Measurements from ENCODE around the gene OR6B1.

Gene OR6B1

GRCh38 chr7:144000020-144000419 is at the start of gene OR6B1:
TSS of gene OR6B1 (plus strand) at chr7:144000320. CDS start at chr7:144003997, 3,677 bp downstream.
- no peak within 1 kb of the TSS for H3K4me3 ChIP-seq (ENCODE audit: low read depth, low read length)
- H3K27me3 ChIP-seq (ENCODE audit: control insufficient read depth, insufficient read depth, low read length), result no peaks in the 10 kb centered on the region

GRCh38 chr7:143953421-143953820 is 46.7 kb upstream of the OR6B1 start:
- Histone ChIP-seq H3K9ac (ENCODE audit: low read length) (no peak overlapping the region), H3K4me3 (ENCODE audit: low read depth, low read length) (no peak overlapping the region), H3K36me3 (ENCODE audit: control insufficient read depth, insufficient read depth, low read length) (no peaks in the 10 kb centered on the region), H3K9me3 (ENCODE audit: control insufficient read depth, insufficient read depth, low read depth, low read length) (no peaks in the 10 kb centered on the region), H3K27ac (ENCODE audit: low read depth, low read length) (no peak overlapping the region), H3K4me1 (ENCODE audit: control insufficient read depth, insufficient read depth, low read length) (no peaks in the 10 kb centered on the region), H3K27me3 (ENCODE audit: control insufficient read depth, insufficient read depth, low read length) (no peaks in the 10 kb centered on the region)

More at GRCh38 chr7:144000020-144000419, at the start of gene OR6B1:
- no peak within 1 kb of the TSS for H3K9ac ChIP-seq (ENCODE audit: low read length)
- H3K4me1 ChIP-seq (ENCODE audit: control insufficient read depth, insufficient read depth, low read length), result no peaks in the 10 kb centered on the region
- no peaks in the 10 kb centered on the region for H3K9me3 ChIP-seq (ENCODE audit: control insufficient read depth, insufficient read depth, low read depth, low read length)
- H3K36me3 ChIP-seq (ENCODE audit: control insufficient read depth, insufficient read depth, low read length), result no peaks in the 10 kb centered on the region
- H3K27ac ChIP-seq (ENCODE audit: low read depth, low read length), result no peak within 1 kb of the TSS

DNA sequence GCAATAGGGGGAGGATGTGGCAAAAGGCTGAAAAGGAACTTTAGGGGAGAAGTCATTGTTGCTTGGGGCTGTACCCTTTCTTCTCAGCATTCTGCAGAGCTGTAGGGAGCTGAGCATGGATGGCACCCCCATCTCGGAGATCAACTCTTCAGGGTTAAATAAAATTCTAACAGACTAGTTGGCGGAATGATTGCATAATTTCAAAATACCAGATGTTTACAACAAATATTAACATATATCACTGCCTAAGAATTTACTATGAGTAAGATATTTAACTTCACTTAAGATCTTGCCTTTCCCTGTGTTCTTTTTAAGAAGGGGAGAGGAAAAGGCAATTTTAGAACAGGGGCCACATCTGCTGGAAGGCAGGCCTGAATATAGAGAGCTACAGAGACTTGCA is 46.0 kb upstream of the OR6B1 start:
- no peak overlapping the region for H3K27ac ChIP-seq (ENCODE audit: low read depth, low read length)
- H3K4me1 ChIP-seq (ENCODE audit: control insufficient read depth, insufficient read depth, low read length), result no peaks in the 10 kb centered on the region
- no peaks in the 10 kb centered on the region for H3K27me3 ChIP-seq (ENCODE audit: control insufficient read depth, insufficient read depth, low read length)

GRCh38 chr7:143954544-143954943 is 45.6 kb upstream of the OR6B1 start, which contains the start of gene OR2F1:
TSS of gene OR2F1 (plus strand) at chr7:143954844. CDS start at chr7:143959971, 5,127 bp downstream.
- no peaks in the 10 kb centered on the region for H3K27me3 ChIP-seq (ENCODE audit: control insufficient read depth, insufficient read depth, low read length)
- no peak within 1 kb of the TSS for H3K9ac ChIP-seq (ENCODE audit: low read length)
- no peaks in the 10 kb centered on the region for H3K36me3 ChIP-seq (ENCODE audit: control insufficient read depth, insufficient read depth, low read length)
- no peaks in the 10 kb centered on the region for H3K9me3 ChIP-seq (ENCODE audit: control insufficient read depth, insufficient read depth, low read depth, low read length)
- H3K27ac ChIP-seq (ENCODE audit: low read depth, low read length), result no peak within 1 kb of the TSS
- no peak within 1 kb of the TSS for H3K4me3 ChIP-seq (ENCODE audit: low read depth, low read length)
- H3K4me1 ChIP-seq (ENCODE audit: control insufficient read depth, insufficient read depth, low read length), result no peaks in the 10 kb centered on the region

More for the DNA sequence above, 46.0 kb upstream of the OR6B1 start:
- no peak overlapping the region for H3K9ac ChIP-seq (ENCODE audit: low read length)
- no peaks in the 10 kb centered on the region for H3K36me3 ChIP-seq (ENCODE audit: control insufficient read depth, insufficient read depth, low read length)
- no peaks in the 10 kb centered on the region for H3K9me3 ChIP-seq (ENCODE audit: control insufficient read depth, insufficient read depth, low read depth, low read length)
- H3K4me3 ChIP-seq (ENCODE audit: low read depth, low read length), result no peak overlapping the region

- no peaks in the 10 kb centered on the region for H3K36me3 ChIP-seq (ENCODE audit: control insufficient read depth, insufficient read depth, low read length)
- H3K9ac ChIP-seq (ENCODE audit: low read length), result no peak overlapping the region
- H3K27me3 ChIP-seq (ENCODE audit: control insufficient read depth, insufficient read depth, low read length), result no peaks in the 10 kb centered on the region
- H3K4me3 ChIP-seq (ENCODE audit: low read depth, low read length), result no peak overlapping the region
- H3K27ac ChIP-seq (ENCODE audit: low read depth, low read length), result no peak overlapping the region
- no peaks in the 10 kb centered on the region for H3K4me1 ChIP-seq (ENCODE audit: control insufficient read depth, insufficient read depth, low read length)
- no peaks in the 10 kb centered on the region for H3K9me3 ChIP-seq (ENCODE audit: control insufficient read depth, insufficient read depth, low read depth, low read length)
Measured at GRCh38 chr7:143958781-143959180, 41.3 kb upstream of the OR6B1 start.

DNA sequence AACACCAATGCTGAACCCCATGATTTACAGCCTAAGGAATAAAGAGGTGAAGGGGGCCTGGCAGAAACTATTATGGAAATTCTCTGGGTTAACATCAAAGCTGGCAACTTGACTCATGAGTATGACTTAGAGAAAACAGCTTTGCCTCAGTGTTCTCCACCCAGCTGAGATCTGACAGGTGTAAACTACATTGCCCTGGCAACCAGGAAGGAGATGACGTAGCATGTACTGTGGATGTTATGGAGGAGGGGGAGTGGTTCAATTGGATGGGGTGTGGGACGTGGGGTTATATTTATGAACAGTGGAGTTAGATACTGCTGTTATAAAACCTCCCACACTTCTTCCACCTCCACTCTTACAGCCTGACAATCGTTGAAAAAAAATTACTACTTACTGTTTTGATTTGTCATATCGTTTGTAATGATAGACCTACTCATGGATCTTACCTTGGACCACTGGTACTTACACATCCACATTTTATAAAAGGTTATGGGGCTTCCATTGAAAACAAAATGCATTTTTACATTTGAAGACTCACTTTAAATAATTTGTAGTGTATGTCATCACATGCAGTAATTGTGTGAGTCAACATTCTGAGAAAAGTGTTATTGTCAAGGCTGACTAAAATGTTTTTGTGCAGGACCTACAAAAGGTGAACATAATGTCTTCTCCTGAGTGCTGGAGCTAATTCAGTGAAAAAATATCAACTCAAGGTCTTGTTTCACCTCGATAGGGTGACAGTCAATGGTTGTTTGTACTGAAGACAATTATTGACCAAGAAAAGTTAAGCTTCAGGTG is 39.1 kb upstream of the OR6B1 start:
- Histone ChIP-seq H3K4me1 (ENCODE audit: control insufficient read depth, insufficient read depth, low read length) (no peaks in the 10 kb centered on the region), H3K9ac (ENCODE audit: low read length) (no peak overlapping the region), H3K4me3 (ENCODE audit: low read depth, low read length) (no peak overlapping the region), H3K36me3 (ENCODE audit: control insufficient read depth, insufficient read depth, low read length) (no peaks in the 10 kb centered on the region), H3K9me3 (ENCODE audit: control insufficient read depth, insufficient read depth, low read depth, low read length) (no peaks in the 10 kb centered on the region), H3K27me3 (ENCODE audit: control insufficient read depth, insufficient read depth, low read length) (no peaks in the 10 kb centered on the region), H3K27ac (ENCODE audit: low read depth, low read length) (no peak overlapping the region)

DNA sequence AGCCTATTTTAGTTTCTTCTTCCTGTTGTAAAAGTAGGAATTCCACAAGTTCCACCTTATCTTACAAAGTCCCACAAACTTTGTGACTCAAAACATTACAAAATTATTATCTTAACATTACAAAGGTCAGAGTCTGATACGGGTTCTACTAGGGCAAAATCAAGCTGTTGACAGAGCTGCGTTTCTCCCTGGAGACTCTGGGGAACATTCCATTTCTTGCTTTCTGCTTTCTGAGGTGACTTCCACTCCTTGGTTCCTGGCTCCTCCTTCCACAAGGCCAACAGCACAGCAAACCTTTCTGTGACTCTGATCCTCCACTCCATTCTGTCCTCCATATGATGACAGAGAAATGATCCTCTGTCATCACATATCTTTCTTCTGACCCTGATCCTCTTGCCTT is 34.8 kb upstream of the OR6B1 start:
- Histone ChIP-seq H3K4me3 (ENCODE audit: low read depth, low read length) (no peak overlapping the region), H3K27ac (ENCODE audit: low read depth, low read length) (no peak overlapping the region), H3K27me3 (ENCODE audit: control insufficient read depth, insufficient read depth, low read length) (no peaks in the 10 kb centered on the region)

DNA sequence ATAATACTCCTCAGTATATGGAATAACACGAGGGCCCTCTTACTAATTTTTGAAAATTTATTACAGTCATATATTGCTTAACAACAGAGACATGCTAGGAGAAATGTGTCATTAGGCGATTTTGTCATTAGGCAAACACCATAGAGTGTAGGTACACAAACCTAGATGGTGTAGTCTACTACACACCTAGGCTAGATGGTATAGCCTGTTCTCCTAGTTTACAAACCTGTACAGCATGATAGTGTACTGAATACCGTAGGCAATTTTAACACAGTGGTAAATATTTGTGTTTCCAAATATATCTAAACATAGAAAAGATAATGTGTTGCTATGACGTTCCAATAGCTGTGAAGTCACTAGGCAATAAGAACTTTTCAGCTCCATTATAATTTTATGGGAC is 32.7 kb upstream of the OR6B1 start:
- Histone ChIP-seq H3K27ac (ENCODE audit: low read depth, low read length) (no peak overlapping the region), H3K27me3 (ENCODE audit: control insufficient read depth, insufficient read depth, low read length) (no peaks in the 10 kb centered on the region), H3K9ac (ENCODE audit: low read length) (no peak overlapping the region), H3K4me1 (ENCODE audit: control insufficient read depth, insufficient read depth, low read length) (no peaks in the 10 kb centered on the region), H3K36me3 (ENCODE audit: control insufficient read depth, insufficient read depth, low read length) (no peaks in the 10 kb centered on the region), H3K4me3 (ENCODE audit: low read depth, low read length) (no peak overlapping the region), H3K9me3 (ENCODE audit: control insufficient read depth, insufficient read depth, low read depth, low read length) (no peaks in the 10 kb centered on the region)

More for the DNA sequence above, 34.8 kb upstream of the OR6B1 start:
- H3K36me3 ChIP-seq (ENCODE audit: control insufficient read depth, insufficient read depth, low read length), result no peaks in the 10 kb centered on the region
- no peaks in the 10 kb centered on the region for H3K4me1 ChIP-seq (ENCODE audit: control insufficient read depth, insufficient read depth, low read length)
- no peak overlapping the region for H3K9ac ChIP-seq (ENCODE audit: low read length)
- H3K9me3 ChIP-seq (ENCODE audit: control insufficient read depth, insufficient read depth, low read depth, low read length), result no peaks in the 10 kb centered on the region

GRCh38 chr7:143973870-143974416 is 26.2 kb upstream of the OR6B1 start:
- Histone ChIP-seq H3K27ac (ENCODE audit: low read depth, low read length) (no peak overlapping the region), H3K4me3 (ENCODE audit: low read depth, low read length) (no peak overlapping the region), H3K36me3 (ENCODE audit: control insufficient read depth, insufficient read depth, low read length) (no peaks in the 10 kb centered on the region), H3K9me3 (ENCODE audit: control insufficient read depth, insufficient read depth, low read depth, low read length) (no peaks in the 10 kb centered on the region), H3K27me3 (ENCODE audit: control insufficient read depth, insufficient read depth, low read length) (no peaks in the 10 kb centered on the region), H3K9ac (ENCODE audit: low read length) (no peak overlapping the region), H3K4me1 (ENCODE audit: control insufficient read depth, insufficient read depth, low read length) (no peaks in the 10 kb centered on the region)

DNA sequence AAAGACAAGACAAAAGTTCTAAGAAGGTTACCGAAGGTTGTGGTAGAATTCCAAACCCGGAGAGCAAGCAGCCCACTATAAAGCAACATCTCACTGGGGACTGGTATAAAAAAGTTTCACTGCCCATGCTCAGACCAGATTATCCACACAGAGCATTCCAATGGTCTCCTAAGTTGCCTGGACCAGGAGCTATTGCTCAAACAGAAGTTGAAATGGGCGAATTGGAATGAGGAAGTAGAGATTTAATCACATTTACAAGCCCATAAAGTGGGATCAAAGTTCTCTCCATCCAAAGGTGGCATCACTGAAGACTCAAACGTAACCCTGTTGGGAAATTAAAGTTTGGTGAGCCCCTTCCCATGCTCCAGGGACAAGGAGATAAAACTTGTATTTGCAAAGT is 25.7 kb upstream of the OR6B1 start:
- H3K27me3 ChIP-seq (ENCODE audit: control insufficient read depth, insufficient read depth, low read length), result no peaks in the 10 kb centered on the region
- H3K9me3 ChIP-seq (ENCODE audit: control insufficient read depth, insufficient read depth, low read depth, low read length), result no peaks in the 10 kb centered on the region
- H3K4me3 ChIP-seq (ENCODE audit: low read depth, low read length), result no peak overlapping the region
- H3K9ac ChIP-seq (ENCODE audit: low read length), result no peak overlapping the region
- no peaks in the 10 kb centered on the region for H3K36me3 ChIP-seq (ENCODE audit: control insufficient read depth, insufficient read depth, low read length)
- no peak overlapping the region for H3K27ac ChIP-seq (ENCODE audit: low read depth, low read length)
- H3K4me1 ChIP-seq (ENCODE audit: control insufficient read depth, insufficient read depth, low read length), result no peaks in the 10 kb centered on the region

GRCh38 chr7:143975617-143976016 is 24.5 kb upstream of the OR6B1 start:
- Histone ChIP-seq H3K4me3 (ENCODE audit: low read depth, low read length) (no peak overlapping the region), H3K4me1 (ENCODE audit: control insufficient read depth, insufficient read depth, low read length) (no peaks in the 10 kb centered on the region), H3K36me3 (ENCODE audit: control insufficient read depth, insufficient read depth, low read length) (no peaks in the 10 kb centered on the region), H3K9ac (ENCODE audit: low read length) (no peak overlapping the region), H3K27me3 (ENCODE audit: control insufficient read depth, insufficient read depth, low read length) (no peaks in the 10 kb centered on the region), H3K27ac (ENCODE audit: low read depth, low read length) (no peak overlapping the region), H3K9me3 (ENCODE audit: control insufficient read depth, insufficient read depth, low read depth, low read length) (no peaks in the 10 kb centered on the region)

Measured in HUES6 (cell line).